ENCODE measurements around the gene CLNS1A. TPM values are rescaled to one million over a fixed set of nuclear protein-coding genes. Genes with fewer than 3 reads are reported as not detected.
"Not testable (repeated sequence)": the region's sequence is repeated elsewhere in the genome, so short reads cannot be mapped to it uniquely, and the experiment has no call there.

CLNS1A gene
- total RNA-seq, 2 donors from 2014 or later, result 47.4 to 48.3 TPM

GRCh38 chr11:77589521-77590193 is 47.9 kb downstream of the CLNS1A start, which contains the start of gene AQP11:
TSS of gene AQP11 (plus strand) at chr11:77589953. CDS start at chr11:77589993, 40 bp downstream.
- Histone ChIP-seq H3K4me1 (ENCODE audit: control insufficient read depth in 1 of 2, low read depth in 2 of 2) (peaks cover 5 to 6% of the 10 kb centered on the region in 2 donors), H3K4me3 (peak within 1 kb of the TSS; percentile 76), H3K27me3 (replicated peaks; ENCODE audit: insufficient read depth) (no peaks in the 10 kb centered on the region), H3K36me3 (no peaks in the 10 kb centered on the region), H3K27ac (peak within 1 kb of the TSS; percentile 50 to 58), H3K9me3 (no peaks in the 10 kb centered on the region)
- DNase-seq (ENCODE audit: low spot score) (peak; percentile 41), ATAC-seq (ENCODE audit: insufficient number of reproducible peaks, low FRiP score, low read depth) (peak; percentile 79)
- TF ChIP-seq, protein P1, sequence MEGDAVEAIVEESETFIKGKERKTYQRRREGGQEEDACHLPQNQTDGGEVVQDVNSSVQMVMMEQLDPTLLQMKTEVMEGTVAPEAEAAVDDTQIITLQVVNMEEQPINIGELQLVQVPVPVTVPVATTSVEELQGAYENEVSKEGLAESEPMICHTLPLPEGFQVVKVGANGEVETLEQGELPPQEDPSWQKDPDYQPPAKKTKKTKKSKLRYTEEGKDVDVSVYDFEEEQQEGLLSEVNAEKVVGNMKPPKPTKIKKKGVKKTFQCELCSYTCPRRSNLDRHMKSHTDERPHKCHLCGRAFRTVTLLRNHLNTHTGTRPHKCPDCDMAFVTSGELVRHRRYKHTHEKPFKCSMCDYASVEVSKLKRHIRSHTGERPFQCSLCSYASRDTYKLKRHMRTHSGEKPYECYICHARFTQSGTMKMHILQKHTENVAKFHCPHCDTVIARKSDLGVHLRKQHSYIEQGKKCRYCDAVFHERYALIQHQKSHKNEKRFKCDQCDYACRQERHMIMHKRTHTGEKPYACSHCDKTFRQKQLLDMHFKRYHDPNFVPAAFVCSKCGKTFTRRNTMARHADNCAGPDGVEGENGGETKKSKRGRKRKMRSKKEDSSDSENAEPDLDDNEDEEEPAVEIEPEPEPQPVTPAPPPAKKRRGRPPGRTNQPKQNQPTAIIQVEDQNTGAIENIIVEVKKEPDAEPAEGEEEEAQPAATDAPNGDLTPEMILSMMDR (IDR thresholded peaks at IDR 0.05), result no peak

DNA sequence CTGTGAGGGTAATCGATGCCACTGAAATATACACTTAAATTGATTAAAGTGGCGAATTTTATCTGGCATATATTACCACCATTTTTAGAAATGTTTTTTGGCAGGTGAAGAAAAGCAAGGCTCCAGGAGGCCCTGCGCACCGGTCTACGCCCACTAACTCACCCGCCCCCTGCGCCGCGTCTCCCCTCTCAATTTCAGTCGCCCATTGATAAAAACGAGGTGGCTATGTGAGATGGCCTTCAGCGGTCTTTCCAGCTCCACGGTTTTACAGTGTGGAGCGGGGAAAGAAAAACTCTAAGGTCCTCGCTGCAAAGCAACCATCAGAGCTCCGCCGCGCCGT is 48.4 kb downstream of the CLNS1A start:
- Histone ChIP-seq H3K36me3 (no peaks in the 10 kb centered on the region), H3K27ac (peak overlapping the region in 1 of 2 donors; percentile 50), H3K4me1 (ENCODE audit: control insufficient read depth in 1 of 2, low read depth in 2 of 2) (peaks cover 5 to 6% of the 10 kb centered on the region in 2 donors), H3K9me3 (no peaks in the 10 kb centered on the region), H3K4me3 (peak overlapping the region; percentile 76), H3K27me3 (replicated peaks; ENCODE audit: insufficient read depth) (no peaks in the 10 kb centered on the region)
- DNase-seq (ENCODE audit: low spot score) (no peak), ATAC-seq (ENCODE audit: insufficient number of reproducible peaks, low FRiP score, low read depth) (no peak)
- TF ChIP-seq, protein P1 (IDR thresholded peaks at IDR 0.05), result no peak

DNA sequence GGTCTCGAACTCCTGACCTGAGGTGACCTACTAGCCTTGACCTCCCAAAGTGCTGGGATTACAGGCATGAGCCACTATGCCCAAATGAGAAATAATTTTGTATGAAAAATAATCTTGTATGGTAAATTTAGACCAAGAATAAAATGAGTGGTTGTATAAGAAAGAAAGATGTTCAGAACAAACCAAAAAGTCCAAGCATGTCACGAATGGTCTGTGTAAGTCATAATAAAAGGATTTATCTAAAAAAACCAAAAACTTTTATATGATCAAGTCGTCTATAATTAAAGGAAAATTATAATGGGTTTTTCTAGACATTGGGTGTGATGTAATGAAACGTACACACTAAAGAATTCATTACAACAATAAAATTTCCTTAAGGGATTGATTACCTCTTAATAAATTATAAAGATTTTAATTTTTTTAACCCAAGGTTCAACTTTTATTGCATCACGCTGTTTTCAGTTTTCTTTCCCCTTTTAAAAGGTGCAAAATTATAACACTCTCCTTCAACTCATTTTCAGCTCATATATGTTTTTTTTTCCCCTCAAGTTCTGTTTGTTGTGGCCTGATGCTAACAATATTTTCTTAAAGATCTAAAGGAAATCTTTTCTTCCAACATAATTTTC is 56.8 kb downstream of the CLNS1A start:
- Histone ChIP-seq H3K36me3 (no peaks in the 10 kb centered on the region), H3K4me3 (no peak overlapping the region), H3K9me3 (no peaks in the 10 kb centered on the region), H3K27ac (no peak overlapping the region), H3K27me3 (replicated peaks; ENCODE audit: insufficient read depth) (no peaks in the 10 kb centered on the region), H3K4me1 (ENCODE audit: control insufficient read depth in 1 of 2, low read depth in 2 of 2) (no peaks in the 10 kb centered on the region)
- no peak for ATAC-seq (ENCODE audit: insufficient number of reproducible peaks, low FRiP score, low read depth)
- no peak for DNase-seq (ENCODE audit: low spot score)
- TF ChIP-seq, protein P1 (IDR thresholded peaks at IDR 0.05), result no peak

DNA sequence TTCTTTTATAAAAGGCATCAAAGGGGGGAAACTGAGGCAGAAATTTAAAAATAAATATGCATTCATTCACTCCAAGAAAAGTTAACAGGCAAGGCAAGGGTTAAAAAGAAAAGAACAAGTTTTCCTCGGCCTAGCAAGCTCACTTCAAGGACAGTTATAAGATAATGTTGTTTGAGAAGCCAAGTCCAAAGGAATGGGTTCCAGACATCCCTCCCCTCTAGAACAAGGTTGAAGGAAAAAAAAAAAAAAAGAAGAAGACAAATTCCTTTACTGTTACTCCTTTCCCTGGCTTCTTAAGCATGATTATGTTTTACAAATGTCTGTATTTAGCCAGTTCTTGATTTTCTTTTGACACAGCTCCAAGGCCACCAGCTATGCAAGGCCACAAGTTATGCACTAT is 62.2 kb downstream of the CLNS1A start:
- not testable (repeated sequence) for ATAC-seq (ENCODE audit: insufficient number of reproducible peaks, low FRiP score, low read depth); H3K27ac ChIP-seq; H3K9me3 ChIP-seq; H3K4me1 ChIP-seq (ENCODE audit: control insufficient read depth in 1 of 2, low read depth in 2 of 2); DNase-seq (ENCODE audit: low spot score); H3K36me3 ChIP-seq; H3K4me3 ChIP-seq; H3K27me3 ChIP-seq (replicated peaks; ENCODE audit: insufficient read depth)

GRCh38 chr11:77570896-77571295 is 66.7 kb downstream of the CLNS1A start:
- not testable (repeated sequence) for DNase-seq (ENCODE audit: low spot score); H3K4me3 ChIP-seq; H3K9me3 ChIP-seq; H3K36me3 ChIP-seq; H3K27ac ChIP-seq; H3K4me1 ChIP-seq (ENCODE audit: control insufficient read depth in 1 of 2, low read depth in 2 of 2); ATAC-seq (ENCODE audit: insufficient number of reproducible peaks, low FRiP score, low read depth); H3K27me3 ChIP-seq (replicated peaks; ENCODE audit: insufficient read depth)

GRCh38 chr11:77569676-77570070 is 67.9 kb downstream of the CLNS1A start:
- ATAC-seq (ENCODE audit: insufficient number of reproducible peaks, low FRiP score, low read depth), result no peak
- Histone ChIP-seq H3K27ac (no peak overlapping the region), H3K9me3 (no peaks in the 10 kb centered on the region), H3K4me1 (ENCODE audit: control insufficient read depth in 1 of 2, low read depth in 2 of 2) (no peaks in the 10 kb centered on the region), H3K36me3 (no peaks in the 10 kb centered on the region), H3K27me3 (replicated peaks; ENCODE audit: insufficient read depth) (no peaks in the 10 kb centered on the region), H3K4me3 (no peak overlapping the region)
- TF ChIP-seq, protein P1 (IDR thresholded peaks at IDR 0.05), result no peak
- DNase-seq (ENCODE audit: low spot score), result no peak
